GM23338 (cell line): ENCODE results near the gene HOXA11. TPM values are rescaled to one million over a fixed set of nuclear protein-coding genes. Genes with fewer than 3 reads are reported as not detected.
A peak's percentile ranks its signal among the peaks of the same experiment; 100 is the strongest.

Experiments
- ATAC-seq: fragments of 200-7000 bp; cut with Tn5 transposase; 3 replicates; pipeline ENCODE4 v1.9.1; 2020
- DNase-seq: peaks from one replicate; pipeline ENCODE4 v3.0.0-alpha.2; 2015; ENCODE audit warnings: low spot score
- H2AFZ ChIP-seq: fragments of 200-600 bp; sonication (generic); 2 replicates; pipeline ENCODE4 v1.8.0; 2016; ENCODE audit warnings: antibody characterized with exemption, mild to moderate bottlenecking, moderate library complexity
- H3F3A ChIP-seq: fragments of 200-600 bp; sonication (generic); replicated peaks from 2 replicates; pipeline ENCODE4 v1.8.0; 2017; ENCODE audit warnings: antibody characterized with exemption, mixed run types, low read depth
- H3K27ac ChIP-seq: fragments of 200-600 bp; sonication (generic); 2 replicates; pipeline ENCODE4 v1.6.1; 2016; ENCODE audit warnings: low read depth
- H3K27me3 ChIP-seq: fragments of 200-600 bp; sonication (generic); 2 replicates; pipeline ENCODE4 v1.8.0; 2016; ENCODE audit warnings: mild to moderate bottlenecking, mixed run types, moderate library complexity; ENCODE audit not compliant: insufficient read depth
- H3K36me3 ChIP-seq: fragments of 200-600 bp; sonication (generic); 2 replicates; pipeline ENCODE4 v1.8.0; 2016; ENCODE audit warnings: mild to moderate bottlenecking; ENCODE audit not compliant: insufficient read depth
- H3K4me1 ChIP-seq: fragments of 200-600 bp; sonication (generic); 2 replicates; pipeline ENCODE4 v1.8.0; 2016; ENCODE audit warnings: mild to moderate bottlenecking, moderate library complexity; ENCODE audit not compliant: insufficient read depth
- H3K4me2 ChIP-seq: fragments of 200-600 bp; sonication (generic); 2 replicates; pipeline ENCODE4 v1.7.1; 2017; ENCODE audit warnings: mixed run types
- H3K4me3 ChIP-seq: fragments of 200-600 bp; sonication (generic); 2 replicates; pipeline ENCODE4 v1.6.1; 2016; ENCODE audit warnings: mixed run types
- H3K79me2 ChIP-seq: fragments of 200-600 bp; sonication (generic); replicated peaks from 2 replicates; pipeline ENCODE4 v1.8.0; 2017; ENCODE audit warnings: mild to moderate bottlenecking; ENCODE audit not compliant: insufficient read depth
- H3K9me2 ChIP-seq: fragments of 200-600 bp; sonication (generic); 2 replicates; pipeline ENCODE4 v1.8.0; 2017; ENCODE audit not compliant: insufficient read depth
- H4K20me1 ChIP-seq: fragments of 200-600 bp; sonication (generic); replicated peaks from 2 replicates; pipeline ENCODE4 v1.8.0; 2017; ENCODE audit warnings: mild to moderate bottlenecking; ENCODE audit not compliant: insufficient read depth
- H3K27ac Mint-ChIP-seq: 2 replicates; pipeline ENCODE4 v1.8.0; 2020; ENCODE audit warnings: inconsistent platforms, mild to moderate bottlenecking, moderate library complexity, mixed read lengths
- H3K27me3 Mint-ChIP-seq: 3 replicates; pipeline ENCODE4 v1.8.0; 2022; ENCODE audit warnings: low read depth, mild to moderate bottlenecking, moderate library complexity, mixed read lengths, inconsistent platforms; ENCODE audit not compliant: insufficient read depth, poor library complexity
- H3K36me3 Mint-ChIP-seq: 3 replicates; pipeline ENCODE4 v1.8.0; 2021; ENCODE audit warnings: low read depth, mild to moderate bottlenecking, inconsistent platforms, moderate library complexity, mixed read lengths
- H3K4me1 Mint-ChIP-seq: 3 replicates; pipeline ENCODE4 v1.8.0; 2020; ENCODE audit warnings: mild to moderate bottlenecking, inconsistent platforms, mixed read lengths
- H3K4me3 Mint-ChIP-seq: 3 replicates; pipeline ENCODE4 v1.8.0; 2021; ENCODE audit warnings: moderate library complexity, mild to moderate bottlenecking, inconsistent platforms, mixed read lengths
- H3K9me3 Mint-ChIP-seq: 3 replicates; pipeline ENCODE4 v1.8.0; 2020; ENCODE audit warnings: moderate library complexity, mild to moderate bottlenecking, inconsistent platforms, mixed read lengths
- EZH2 ChIP-seq: fragments of 200-600 bp; sonication (generic); IDR thresholded peaks from one replicate; pipeline ENCODE4 v1.8.0; 2017; ENCODE audit warnings: antibody characterized with exemption, mild to moderate bottlenecking, low read depth; ENCODE audit not compliant: unreplicated experiment
- EZH2phosphoT487 ChIP-seq: fragments of 200-600 bp; sonication (generic); IDR thresholded peaks from one replicate; pipeline ENCODE4 v1.8.1; 2018; ENCODE audit warnings: antibody characterized with exemption; ENCODE audit not compliant: unreplicated experiment
- STAT1 ChIP-seq: IDR thresholded peaks from one replicate; pipeline ENCODE4 v1.6.1; 2016; ENCODE audit warnings: antibody characterized with exemption; ENCODE audit not compliant: unreplicated experiment
- ZNF114 ChIP-seq: fragments of 250-450 bp; sonication (Bioruptor Pico); IDR thresholded peaks from 2 replicates; pipeline ENCODE4 v1.5.0; 2020; ENCODE audit warnings: mild to moderate bottlenecking, moderate library complexity
- polyA plus RNA-seq: library from polyadenylated mRNA; unstranded; fragments of >200 nt; fragmentation: Nextera tagmentation; extraction: Ambion mirVana; gene quantifications from 2 replicates; pipeline ENCODE4 v1.2.1, GENCODE V29; 2016
- total RNA-seq: library from RNA; depleted of rRNA; stranded (reverse); fragments of >200 nt; shearing (Covaris generic); gene quantifications from 2 replicates; pipeline ENCODE4 v1.2.3, GENCODE V29; 2014
- TF ChIP-seq, protein P1 (sequence below): IDR thresholded peaks from one replicate; pipeline ENCODE4 v1.6.1; 2018; ENCODE audit warnings: antibody characterized with exemption; ENCODE audit not compliant: unreplicated experiment
- TF ChIP-seq, protein P2 (sequence below): IDR thresholded peaks from 2 replicates; pipeline ENCODE4 v1.6.1; 2016; ENCODE audit warnings: antibody characterized with exemption

Gene HOXA11
- total and polyA plus RNA-seq, 2 experiments from 2014 or later = not detected

GRCh38 chr7:27186668-27187474 is 1.8 kb upstream of the HOXA11 start:
- Mint-ChIP-seq H3K27me3 (peaks cover 100% of the 10 kb centered on the region), H3K4me1 (peaks cover 38% of the 10 kb centered on the region), H3K27ac (no peak overlapping the region), H3K4me3 (no peak overlapping the region; the same call in 2 of the 3 replicates), H3K9me3 (peaks cover 4% of the 10 kb centered on the region; the same call in 2 of the 3 replicates), H3K36me3 (no peaks in the 10 kb centered on the region)
- DNase-seq = no peak
- H2AFZ ChIP-seq = no peak overlapping the region
- no peaks in the 10 kb centered on the region for H3K36me3 ChIP-seq
- no peak overlapping the region for H3K27ac ChIP-seq
- no peaks in the 10 kb centered on the region for H3K79me2 ChIP-seq
- H3F3A ChIP-seq = peaks cover 74% of the 10 kb centered on the region
- H3K4me3 ChIP-seq = peak overlapping the region; percentile 48
- peaks cover 70% of the 10 kb centered on the region for H3K4me1 ChIP-seq
- no peaks in the 10 kb centered on the region for H3K9me2 ChIP-seq
- peak overlapping the region; percentile 77 for H3K4me2 ChIP-seq
- H4K20me1 ChIP-seq = peaks cover 49% of the 10 kb centered on the region
- no peak for ATAC-seq
- TF ChIP-seq, protein P1, sequence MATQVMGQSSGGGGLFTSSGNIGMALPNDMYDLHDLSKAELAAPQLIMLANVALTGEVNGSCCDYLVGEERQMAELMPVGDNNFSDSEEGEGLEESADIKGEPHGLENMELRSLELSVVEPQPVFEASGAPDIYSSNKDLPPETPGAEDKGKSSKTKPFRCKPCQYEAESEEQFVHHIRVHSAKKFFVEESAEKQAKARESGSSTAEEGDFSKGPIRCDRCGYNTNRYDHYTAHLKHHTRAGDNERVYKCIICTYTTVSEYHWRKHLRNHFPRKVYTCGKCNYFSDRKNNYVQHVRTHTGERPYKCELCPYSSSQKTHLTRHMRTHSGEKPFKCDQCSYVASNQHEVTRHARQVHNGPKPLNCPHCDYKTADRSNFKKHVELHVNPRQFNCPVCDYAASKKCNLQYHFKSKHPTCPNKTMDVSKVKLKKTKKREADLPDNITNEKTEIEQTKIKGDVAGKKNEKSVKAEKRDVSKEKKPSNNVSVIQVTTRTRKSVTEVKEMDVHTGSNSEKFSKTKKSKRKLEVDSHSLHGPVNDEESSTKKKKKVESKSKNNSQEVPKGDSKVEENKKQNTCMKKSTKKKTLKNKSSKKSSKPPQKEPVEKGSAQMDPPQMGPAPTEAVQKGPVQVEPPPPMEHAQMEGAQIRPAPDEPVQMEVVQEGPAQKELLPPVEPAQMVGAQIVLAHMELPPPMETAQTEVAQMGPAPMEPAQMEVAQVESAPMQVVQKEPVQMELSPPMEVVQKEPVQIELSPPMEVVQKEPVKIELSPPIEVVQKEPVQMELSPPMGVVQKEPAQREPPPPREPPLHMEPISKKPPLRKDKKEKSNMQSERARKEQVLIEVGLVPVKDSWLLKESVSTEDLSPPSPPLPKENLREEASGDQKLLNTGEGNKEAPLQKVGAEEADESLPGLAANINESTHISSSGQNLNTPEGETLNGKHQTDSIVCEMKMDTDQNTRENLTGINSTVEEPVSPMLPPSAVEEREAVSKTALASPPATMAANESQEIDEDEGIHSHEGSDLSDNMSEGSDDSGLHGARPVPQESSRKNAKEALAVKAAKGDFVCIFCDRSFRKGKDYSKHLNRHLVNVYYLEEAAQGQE = no peak
- peak; percentile 80 for TF ChIP-seq EZH2
- TF ChIP-seq, protein P2, sequence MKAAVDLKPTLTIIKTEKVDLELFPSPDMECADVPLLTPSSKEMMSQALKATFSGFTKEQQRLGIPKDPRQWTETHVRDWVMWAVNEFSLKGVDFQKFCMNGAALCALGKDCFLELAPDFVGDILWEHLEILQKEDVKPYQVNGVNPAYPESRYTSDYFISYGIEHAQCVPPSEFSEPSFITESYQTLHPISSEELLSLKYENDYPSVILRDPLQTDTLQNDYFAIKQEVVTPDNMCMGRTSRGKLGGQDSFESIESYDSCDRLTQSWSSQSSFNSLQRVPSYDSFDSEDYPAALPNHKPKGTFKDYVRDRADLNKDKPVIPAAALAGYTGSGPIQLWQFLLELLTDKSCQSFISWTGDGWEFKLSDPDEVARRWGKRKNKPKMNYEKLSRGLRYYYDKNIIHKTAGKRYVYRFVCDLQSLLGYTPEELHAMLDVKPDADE = no peak
- H3K27me3 ChIP-seq = peaks cover 100% of the 10 kb centered on the region

DNA sequence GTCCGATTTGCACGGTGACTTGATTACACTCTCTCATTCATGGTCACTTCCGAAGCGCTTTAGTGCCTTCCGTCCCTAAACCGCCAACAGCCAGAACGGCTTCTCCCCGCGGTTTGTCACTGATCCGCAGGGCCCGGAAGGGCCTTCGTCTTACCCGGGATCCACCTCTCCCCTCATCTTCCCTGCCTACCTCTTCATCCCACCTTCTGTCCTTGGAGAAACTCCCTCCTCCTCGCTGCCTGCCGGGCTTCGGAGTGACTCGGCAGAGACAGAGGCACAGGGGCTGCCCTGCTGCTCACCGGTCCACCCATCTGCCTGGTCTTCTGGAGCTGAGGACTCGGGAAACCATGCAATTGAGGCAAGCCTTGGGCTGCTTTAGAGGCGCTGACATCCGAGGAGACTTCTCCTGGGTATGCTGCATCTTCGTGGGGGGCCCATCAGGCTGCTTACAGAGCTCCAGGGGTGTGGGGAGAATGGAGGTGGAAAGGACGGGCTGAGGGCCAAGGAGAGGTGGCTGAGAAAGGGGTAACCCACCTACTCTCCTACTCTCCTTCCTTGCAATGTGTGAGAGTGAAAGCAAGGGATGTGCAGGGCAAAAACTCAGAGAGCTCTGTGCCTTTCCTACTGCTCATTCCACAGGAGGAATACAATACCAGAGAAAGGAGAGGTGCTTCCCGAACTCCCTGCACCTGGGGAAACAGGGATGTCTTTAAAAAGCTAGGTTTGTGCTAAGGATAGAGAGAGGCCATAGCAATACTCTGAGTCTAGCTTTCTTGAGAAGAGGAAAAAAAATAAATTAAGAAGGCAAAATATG is 1.0 kb upstream of the HOXA11 start:
- Histone ChIP-seq H3K36me3 (no peaks in the 10 kb centered on the region), H3K27me3 (peaks cover 100% of the 10 kb centered on the region), H3F3A (peaks cover 66% of the 10 kb centered on the region), H3K9me2 (no peaks in the 10 kb centered on the region), H3K4me1 (peaks cover 68% of the 10 kb centered on the region), H3K79me2 (no peaks in the 10 kb centered on the region), H4K20me1 (peaks cover 57% of the 10 kb centered on the region), H3K4me3 (peak overlapping the region; percentile 44), H3K4me2 (peak overlapping the region; percentile 72), H3K27ac (no peak overlapping the region), H2AFZ (no peak overlapping the region)
- TF ChIP-seq EZH2phosphoT487 = peak; percentile 66
- TF ChIP-seq, protein P1 = no peak
- TF ChIP-seq EZH2 = peak; percentile 89
- no peak for TF ChIP-seq ZNF114 (CRISPR knock-in tag)
- TF ChIP-seq STAT1 = no peak
- DNase-seq = no peak
- no peak for ATAC-seq
- Mint-ChIP-seq H3K27ac (no peak overlapping the region), H3K27me3 (peaks cover 100% of the 10 kb centered on the region), H3K4me1 (peaks cover 38% of the 10 kb centered on the region), H3K9me3 (peaks cover 4% of the 10 kb centered on the region; the same call in 2 of the 3 replicates), H3K36me3 (no peaks in the 10 kb centered on the region), H3K4me3 (no peak overlapping the region; the same call in 2 of the 3 replicates)
